IgD-negative memory B cell (primary cell): ENCODE results near the gene SOCS7. TPM values are rescaled to one million over a fixed set of nuclear protein-coding genes. Genes with fewer than 3 reads are reported as not detected.
A peak's percentile ranks its signal among the peaks of the same experiment; 100 is the strongest.
"Not testable (repeated sequence)": the region's sequence is repeated elsewhere in the genome, so short reads cannot be mapped to it uniquely, and the experiment has no call there.

ENCODE experiments used
- H3K27ac Mint-ChIP-seq, 3 donors: one replicate each; pipeline ENCODE4 v1.8.0; 2020 to 2022; ENCODE audit warnings: mild to moderate bottlenecking in 3 of 3, mixed read lengths in 3 of 3, moderate library complexity in 1 of 3
- H3K27me3 Mint-ChIP-seq: one replicate; pipeline ENCODE4 v1.8.0; 2021; ENCODE audit warnings: mixed read lengths
- H3K36me3 Mint-ChIP-seq: one replicate; pipeline ENCODE4 v1.8.0; 2020; ENCODE audit warnings: mild to moderate bottlenecking, mixed read lengths
- H3K4me1 Mint-ChIP-seq, 3 donors: one replicate each; pipeline ENCODE4 v1.8.0; 2020 to 2022; ENCODE audit warnings: mixed read lengths in 3 of 3, mild to moderate bottlenecking in 1 of 3
- H3K4me3 Mint-ChIP-seq, 4 donors: one replicate each; pipeline ENCODE4 v1.8.0; 2020 to 2022; ENCODE audit warnings: mild to moderate bottlenecking in 4 of 4, mixed read lengths in 4 of 4, moderate library complexity in 3 of 4
- H3K9me3 Mint-ChIP-seq, 3 donors: one replicate each; pipeline ENCODE4 v1.8.0; 2020 to 2021; ENCODE audit warnings: mixed read lengths in 3 of 3, mild to moderate bottlenecking in 1 of 3
- polyA plus RNA-seq: library from polyadenylated mRNA; unstranded; fragments of 300-500 nt; fragmentation: Illumina TruSeq; gene quantifications from one replicate; pipeline ENCODE4 v1.2.3, GENCODE V29; 2021

SOCS7 gene
- polyA plus RNA-seq, 1 donor from 2014 or later: 0.74 TPM

DNA sequence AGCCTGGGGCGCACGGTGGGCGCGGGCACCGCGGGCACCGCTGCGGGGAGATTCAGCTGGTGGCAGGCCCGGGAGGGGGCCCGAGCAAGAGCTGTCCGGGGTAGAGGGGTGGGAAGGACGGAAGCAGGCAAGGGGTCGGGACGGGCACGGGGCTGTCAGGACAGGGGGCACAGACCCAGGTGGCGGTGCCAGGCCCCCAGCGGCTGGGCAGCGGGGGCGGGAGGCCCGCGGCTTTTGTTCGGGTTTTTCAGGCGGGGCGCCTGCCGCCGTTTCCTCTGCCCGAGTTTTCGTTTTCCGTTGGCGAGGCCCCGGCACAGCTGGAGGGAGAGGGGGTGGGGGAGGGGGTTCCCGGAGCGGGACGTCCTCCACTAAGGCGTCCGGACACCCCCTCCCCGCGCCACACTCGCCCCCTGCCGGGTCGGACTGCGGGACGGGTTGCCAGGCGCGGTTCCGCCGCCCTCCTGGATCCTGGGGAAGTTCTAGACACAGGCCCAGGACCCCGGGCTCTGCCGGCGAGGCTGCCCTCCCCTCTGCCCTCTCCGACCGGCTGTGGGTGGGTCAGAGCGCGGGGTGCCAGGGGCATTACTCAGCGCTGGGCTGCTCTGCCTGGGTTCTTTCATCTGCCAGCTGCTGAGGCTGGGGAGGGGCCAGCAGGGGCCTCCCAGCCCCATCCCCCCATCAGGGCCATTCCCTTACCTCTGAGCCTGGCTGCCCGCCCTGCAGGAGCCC lies 77.2 kb downstream of the SOCS7 start:
- peaks cover 4% of the 10 kb centered on the region for H3K36me3 Mint-ChIP-seq
- H3K27me3 Mint-ChIP-seq: peaks cover 32% of the 10 kb centered on the region
- H3K27ac Mint-ChIP-seq: no peak overlapping the region
- peaks cover 1 to 7% (median 4%) of the 10 kb centered on the region in 3 donors for H3K4me1 Mint-ChIP-seq
- no peaks in the 10 kb centered on the region for H3K9me3 Mint-ChIP-seq
- peak overlapping the region in 3 of 4 donors; percentile 38 to 74 (median 67) for H3K4me3 Mint-ChIP-seq

DNA sequence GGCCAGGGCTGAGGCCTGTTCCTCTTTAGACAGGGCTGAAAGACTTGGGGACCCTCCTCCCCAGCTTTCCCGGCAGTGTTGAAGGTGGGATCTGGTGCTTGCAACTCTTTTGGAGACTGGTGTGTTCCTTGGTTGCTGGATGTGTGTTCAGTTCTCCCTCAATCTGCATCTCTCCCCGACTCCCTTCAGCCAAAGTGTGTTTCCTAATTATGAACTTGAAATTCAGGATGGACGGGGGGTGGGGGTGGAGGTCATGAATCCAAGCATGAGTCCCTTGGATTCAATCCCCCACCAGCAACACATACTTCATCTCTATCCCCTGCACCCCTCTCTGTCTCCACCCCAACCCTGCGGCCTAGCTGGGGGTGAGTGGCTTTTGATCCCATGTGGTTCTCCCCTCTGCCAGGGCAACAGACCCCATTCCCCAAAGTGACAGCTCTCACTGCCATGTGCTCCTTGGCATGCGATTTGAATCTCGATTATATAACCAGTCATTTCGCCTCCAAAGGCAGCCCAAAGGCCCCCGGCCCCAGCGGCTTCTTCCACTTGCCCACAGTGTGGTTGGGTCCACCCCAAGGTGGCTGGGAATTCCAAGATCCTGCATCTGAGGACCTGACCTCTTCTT lies 77.9 kb downstream of the SOCS7 start:
- H3K4me3 Mint-ChIP-seq: peak overlapping the region; percentile 38 to 74 (median 62)
- peaks cover 26% of the 10 kb centered on the region for H3K27me3 Mint-ChIP-seq
- H3K9me3 Mint-ChIP-seq: no peaks in the 10 kb centered on the region
- peak overlapping the region in 2 of 3 donors; percentile 67 to 73 for H3K27ac Mint-ChIP-seq
- peaks cover 4% of the 10 kb centered on the region for H3K36me3 Mint-ChIP-seq
- peaks cover 0 to 5% (median 3%) of the 10 kb centered on the region in 3 donors for H3K4me1 Mint-ChIP-seq

DNA sequence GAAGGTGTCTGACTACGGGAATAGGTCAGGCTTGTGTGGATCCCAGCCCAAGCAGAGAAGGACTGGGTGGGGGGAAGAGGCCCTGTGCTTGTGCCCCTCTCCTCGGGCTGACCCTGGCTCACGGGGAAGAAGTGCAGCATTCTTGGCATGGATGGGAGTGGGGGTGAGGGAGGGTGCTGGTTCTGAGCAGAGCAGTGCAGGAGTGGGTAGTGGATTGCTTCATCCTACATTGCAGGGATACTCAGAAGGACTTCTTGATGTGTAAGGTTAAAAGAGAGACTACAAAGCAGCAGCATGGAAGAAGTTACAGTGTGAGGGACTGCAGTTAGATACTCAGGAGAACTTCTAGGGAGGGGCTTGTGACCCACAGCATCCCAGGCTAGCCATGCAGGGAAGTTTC lies 78.7 kb downstream of the SOCS7 start:
- peaks cover 0 to 5% (median 3%) of the 10 kb centered on the region in 3 donors for H3K4me1 Mint-ChIP-seq
- no peaks in the 10 kb centered on the region for H3K9me3 Mint-ChIP-seq
- H3K27ac Mint-ChIP-seq: peak overlapping the region in 1 of 3 donors; percentile 73
- peaks cover 2% of the 10 kb centered on the region for H3K36me3 Mint-ChIP-seq
- H3K27me3 Mint-ChIP-seq: peaks cover 20% of the 10 kb centered on the region
- peak overlapping the region in 1 of 4 donors; percentile 23 for H3K4me3 Mint-ChIP-seq

DNA sequence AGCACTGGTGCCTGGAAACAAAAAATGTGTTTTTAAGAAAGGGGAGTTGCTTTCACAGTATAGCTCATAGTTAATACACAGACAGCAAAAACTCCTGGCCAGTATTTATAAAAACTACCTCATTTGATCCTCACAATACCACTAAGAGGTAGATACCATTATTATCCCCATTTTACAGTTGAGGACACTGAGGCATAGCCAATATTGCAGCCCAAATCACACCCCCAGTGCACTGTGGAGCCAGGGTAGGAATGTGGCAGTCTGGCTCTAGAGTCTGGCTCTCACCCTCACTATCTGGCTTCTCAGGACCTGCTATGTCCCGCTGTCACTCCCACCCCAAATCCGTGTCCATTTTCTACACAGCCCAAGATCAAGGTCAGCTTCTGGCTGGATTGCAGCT lies 79.2 kb downstream of the SOCS7 start:
- Mint-ChIP-seq H3K27ac (no peak overlapping the region), H3K27me3 (peaks cover 18% of the 10 kb centered on the region)

DNA sequence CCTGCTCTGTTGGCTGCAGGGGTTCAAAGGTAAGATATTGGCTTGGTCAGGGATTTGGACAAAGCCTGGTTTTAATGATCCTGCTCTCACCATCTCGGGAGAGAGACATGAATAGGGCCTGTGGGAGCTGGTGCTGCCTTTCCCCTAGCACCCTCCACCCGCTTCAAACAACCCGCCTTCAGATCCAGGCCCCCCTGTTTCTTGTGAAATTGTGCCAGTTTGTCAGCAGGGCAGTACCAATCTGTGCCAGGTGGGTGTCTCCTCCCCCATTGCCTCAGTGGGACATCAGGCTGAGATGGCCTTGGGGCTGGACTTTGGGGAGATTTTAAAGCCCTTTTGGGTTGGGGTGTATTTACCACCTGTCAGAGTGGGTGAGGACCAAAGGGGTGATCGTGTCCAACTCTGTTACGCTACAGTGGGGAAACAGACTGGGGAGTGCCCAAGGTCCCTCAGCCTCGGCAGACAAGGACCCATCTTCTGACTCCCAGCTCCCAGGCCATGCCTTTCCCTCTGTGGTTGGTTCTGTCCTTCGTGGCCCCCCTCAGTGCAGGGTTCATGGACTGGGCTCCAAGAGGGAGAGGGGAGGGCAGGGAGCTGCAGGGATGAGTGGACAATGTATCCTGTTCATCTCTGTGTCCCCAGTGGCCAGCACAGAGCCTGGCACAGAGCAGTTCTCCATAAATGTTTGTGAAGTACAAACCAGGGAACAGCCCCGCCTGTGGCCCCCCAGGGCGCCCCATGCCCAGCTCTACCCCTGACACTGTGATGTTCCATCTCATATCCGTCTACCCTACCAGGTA lies 79.9 kb downstream of the SOCS7 start:
- H3K36me3 Mint-ChIP-seq: peaks cover 2% of the 10 kb centered on the region
- H3K4me3 Mint-ChIP-seq: peak overlapping the region in 2 of 4 donors; percentile 17 to 44
- H3K27ac Mint-ChIP-seq: no peak overlapping the region
- H3K9me3 Mint-ChIP-seq: no peaks in the 10 kb centered on the region
- peaks cover 18% of the 10 kb centered on the region for H3K27me3 Mint-ChIP-seq
- peaks cover 0 to 5% (median 3%) of the 10 kb centered on the region in 3 donors for H3K4me1 Mint-ChIP-seq

More for the DNA sequence above, 79.2 kb downstream of the SOCS7 start:
- H3K4me1 Mint-ChIP-seq: peaks cover 0 to 5% (median 3%) of the 10 kb centered on the region in 3 donors
- peaks cover 2% of the 10 kb centered on the region for H3K36me3 Mint-ChIP-seq
- H3K9me3 Mint-ChIP-seq: no peaks in the 10 kb centered on the region
- peak overlapping the region in 1 of 4 donors; percentile 44 for H3K4me3 Mint-ChIP-seq

DNA sequence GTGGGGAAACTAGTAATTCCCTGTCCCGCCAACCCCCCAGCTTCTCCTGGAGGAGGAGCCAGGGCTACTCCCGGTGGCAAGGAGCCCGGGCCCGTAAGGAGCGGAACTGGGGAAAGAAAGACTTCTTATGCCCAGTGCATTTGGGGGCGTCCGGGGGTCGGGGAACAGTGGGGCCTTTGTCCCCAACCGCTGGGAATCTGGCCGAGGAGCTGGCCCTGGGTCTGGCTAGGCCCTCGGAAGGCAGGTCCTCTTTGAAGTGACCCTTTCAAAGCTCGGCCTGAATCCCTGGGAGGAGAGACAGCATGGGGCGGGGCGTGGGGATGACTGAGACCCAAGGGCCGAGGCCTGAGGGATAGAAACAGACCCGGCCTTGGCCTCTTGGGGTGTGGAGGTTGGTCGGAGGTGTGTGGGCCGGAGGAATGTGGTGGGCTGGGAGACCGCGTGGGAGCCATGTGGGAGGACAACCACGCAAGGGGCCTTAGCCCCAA lies 82.6 kb downstream of the SOCS7 start:
- peaks cover 8% of the 10 kb centered on the region for H3K27me3 Mint-ChIP-seq
- H3K4me3 Mint-ChIP-seq: peak overlapping the region in 1 of 4 donors; percentile 37
- peak overlapping the region in 1 of 3 donors; percentile 62 for H3K27ac Mint-ChIP-seq
- no peaks in the 10 kb centered on the region for H3K9me3 Mint-ChIP-seq
- no peaks in the 10 kb centered on the region for H3K4me1 Mint-ChIP-seq
- H3K36me3 Mint-ChIP-seq: peaks cover 3% of the 10 kb centered on the region

DNA sequence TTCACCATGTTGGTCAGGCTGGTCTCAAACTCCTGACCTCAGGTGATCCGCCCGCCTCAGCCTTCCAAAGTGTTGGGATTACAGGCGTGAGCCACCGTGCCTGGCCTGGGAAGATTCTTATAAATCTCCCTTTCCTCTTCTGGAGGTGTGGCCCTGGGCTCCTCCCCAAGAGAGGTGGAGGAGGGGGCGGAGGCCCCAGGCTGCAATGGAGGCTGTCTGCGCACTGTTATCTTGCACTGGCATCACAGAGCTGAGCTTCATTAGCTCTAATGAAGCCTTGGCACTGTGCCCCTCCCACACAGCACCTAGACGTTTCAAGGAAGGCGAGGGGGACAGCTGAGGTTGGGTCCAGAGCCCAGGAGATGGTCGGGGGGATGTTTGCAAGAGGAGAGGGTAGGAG lies 84.2 kb downstream of the SOCS7 start:
- Mint-ChIP-seq H3K27ac (no peak overlapping the region), H3K27me3 (peaks cover 6% of the 10 kb centered on the region), H3K4me1 (no peaks in the 10 kb centered on the region), H3K36me3 (peaks cover 3% of the 10 kb centered on the region), H3K9me3 (no peaks in the 10 kb centered on the region), H3K4me3 (no peak overlapping the region)

DNA sequence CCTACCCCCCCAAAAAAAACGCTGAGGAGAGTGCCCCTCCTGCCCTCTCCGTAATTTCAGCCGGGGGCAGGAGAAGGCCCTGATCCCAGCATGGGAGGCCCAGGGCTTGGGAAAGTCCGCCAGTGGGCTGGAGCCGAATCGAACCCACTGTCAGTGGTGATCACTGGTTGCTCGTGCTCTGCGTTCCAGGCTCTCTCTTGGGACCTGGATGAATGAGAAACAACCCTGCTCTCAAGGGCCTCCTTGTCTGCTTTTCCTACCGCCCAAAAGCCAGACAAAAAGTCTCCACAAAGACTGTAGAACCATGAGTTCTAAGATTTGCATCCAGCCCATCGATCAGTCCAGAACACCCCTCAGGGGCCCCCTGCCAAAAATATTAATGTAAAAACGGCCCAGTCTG lies 84.7 kb downstream of the SOCS7 start:
- Mint-ChIP-seq H3K27ac (no peak overlapping the region), H3K36me3 (peaks cover 3% of the 10 kb centered on the region), H3K9me3 (no peaks in the 10 kb centered on the region), H3K4me3 (no peak overlapping the region), H3K27me3 (peaks cover 8% of the 10 kb centered on the region), H3K4me1 (no peaks in the 10 kb centered on the region)

DNA sequence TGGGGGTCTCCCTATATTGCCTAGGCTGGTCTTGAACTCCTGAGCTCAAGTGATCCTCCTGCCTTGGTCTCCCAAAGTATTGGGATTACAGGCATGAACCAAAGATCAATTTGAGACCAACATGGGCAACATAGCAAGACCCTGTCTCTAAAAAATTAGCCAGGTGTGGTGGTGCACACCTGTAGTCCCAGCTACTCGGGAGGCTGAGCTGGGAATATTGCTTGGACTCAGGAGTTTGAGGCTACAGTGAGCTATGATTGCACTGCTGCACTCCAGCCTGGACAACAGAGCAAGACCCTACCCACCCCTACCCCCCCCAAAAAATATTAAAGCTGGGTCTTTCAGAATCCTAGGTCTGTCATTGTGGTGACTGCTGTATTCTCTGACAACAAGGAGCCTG lies 85.7 kb downstream of the SOCS7 start:
- not testable (repeated sequence) for H3K9me3 Mint-ChIP-seq, H3K4me3 Mint-ChIP-seq

DNA sequence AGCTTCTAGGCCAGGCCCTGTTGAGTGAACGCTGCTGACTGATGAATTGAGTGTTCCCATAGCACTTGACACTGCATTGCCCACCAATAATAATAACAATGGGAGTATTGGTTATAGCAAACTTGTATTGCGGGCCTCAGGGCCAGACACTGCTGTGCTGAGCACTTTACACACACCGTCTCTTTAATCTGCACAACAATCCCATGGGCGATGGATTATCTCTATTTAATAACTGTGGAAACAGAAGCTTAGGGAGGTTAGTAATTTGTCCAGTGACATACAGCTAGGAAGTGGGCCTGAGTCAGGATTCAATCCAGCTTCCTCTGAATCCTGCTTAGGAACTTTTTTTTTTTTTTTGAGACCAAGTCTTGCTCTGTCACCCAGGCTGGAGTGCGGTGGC lies 87.8 kb downstream of the SOCS7 start:
- Mint-ChIP-seq H3K9me3 (no peaks in the 10 kb centered on the region), H3K4me3 (no peak overlapping the region), H3K27me3 (peaks cover 22% of the 10 kb centered on the region)

More for the DNA sequence above, 85.7 kb downstream of the SOCS7 start:
- H3K27ac Mint-ChIP-seq, H3K4me1 Mint-ChIP-seq, H3K36me3 Mint-ChIP-seq: not testable (repeated sequence)
- H3K27me3 Mint-ChIP-seq: peaks cover 13% of the 10 kb centered on the region

DNA sequence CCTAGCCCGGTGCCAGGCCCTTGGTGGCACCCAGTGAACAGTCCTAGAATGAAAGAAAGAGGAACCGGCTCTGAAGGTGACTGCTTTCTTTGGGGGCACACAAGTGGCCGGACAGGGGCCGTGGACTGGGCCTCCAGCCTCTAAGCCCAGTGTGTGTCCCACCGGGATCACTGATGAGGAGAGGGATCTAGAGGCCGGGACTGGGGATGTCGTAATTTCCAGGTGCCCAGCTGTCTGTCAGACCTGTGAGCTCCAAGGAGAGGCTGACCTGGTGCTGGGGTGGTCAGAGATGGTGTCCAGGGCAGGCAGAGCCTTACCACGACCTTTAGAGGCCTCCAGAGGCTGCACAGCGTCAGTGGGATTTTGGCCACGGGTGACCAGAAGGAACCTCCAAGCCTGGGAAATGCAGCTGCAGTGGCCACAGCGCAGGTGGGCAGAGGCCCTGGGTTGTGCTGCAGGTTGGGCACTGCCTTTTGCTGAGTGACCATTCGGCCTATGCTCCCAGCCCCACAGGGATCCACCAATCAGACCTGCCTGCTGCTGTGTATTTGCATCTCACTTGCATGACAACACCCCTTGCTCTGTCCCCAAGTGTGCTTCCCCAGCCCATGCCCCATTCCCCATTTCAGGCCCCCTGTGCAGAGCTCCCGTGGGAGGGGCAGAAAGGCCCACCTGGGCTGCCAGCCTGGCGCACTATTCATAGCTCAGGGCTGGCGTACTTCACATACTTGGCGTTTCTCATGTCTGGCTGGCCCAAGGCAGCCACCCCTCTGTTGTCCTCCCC lies 89.2 kb downstream of the SOCS7 start:
- no peak overlapping the region for H3K4me3 Mint-ChIP-seq
- peaks cover 0 to 4% (median 1%) of the 10 kb centered on the region in 3 donors for H3K4me1 Mint-ChIP-seq
- H3K27me3 Mint-ChIP-seq: peaks cover 19% of the 10 kb centered on the region
- no peaks in the 10 kb centered on the region for H3K9me3 Mint-ChIP-seq
- peaks cover 3% of the 10 kb centered on the region for H3K36me3 Mint-ChIP-seq
- H3K27ac Mint-ChIP-seq: no peak overlapping the region

More for the DNA sequence above, 87.8 kb downstream of the SOCS7 start:
- Mint-ChIP-seq H3K4me1 (peaks cover 0 to 4% (median 1%) of the 10 kb centered on the region in 3 donors), H3K36me3 (peaks cover 3% of the 10 kb centered on the region), H3K27ac (no peak overlapping the region)

DNA sequence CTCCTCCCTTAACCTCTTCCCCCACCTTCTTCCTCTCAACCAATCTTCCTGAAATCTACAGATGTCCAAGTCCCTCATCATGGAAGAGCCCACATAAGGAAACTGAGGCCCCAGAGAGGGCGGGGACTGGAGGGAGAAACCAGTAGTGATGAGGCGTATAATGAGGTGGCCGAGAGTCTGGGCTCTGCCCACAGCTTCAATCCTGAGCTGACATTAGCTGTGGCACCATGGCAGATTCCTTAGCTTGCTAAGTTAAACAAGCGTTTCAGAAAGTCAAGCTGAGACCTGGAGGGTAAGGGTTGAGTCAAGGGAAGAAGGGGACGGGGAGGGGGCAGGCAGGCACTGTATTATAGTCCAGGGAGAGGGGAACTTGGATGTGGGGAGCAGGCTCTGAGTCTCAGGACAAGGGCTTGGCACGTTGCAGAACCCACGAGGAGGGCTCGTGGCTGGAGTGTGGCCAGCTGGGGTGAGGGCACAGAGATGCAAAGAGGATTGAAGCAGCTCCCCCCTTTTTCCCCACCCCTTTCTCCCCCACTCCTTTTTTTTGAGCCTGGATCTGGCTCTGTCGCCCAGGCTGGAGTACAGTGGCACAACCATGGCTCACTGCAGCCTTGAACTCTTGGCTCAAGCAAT lies 89.9 kb downstream of the SOCS7 start:
- H3K4me3 Mint-ChIP-seq: no peak overlapping the region
- H3K36me3 Mint-ChIP-seq: peaks cover 5% of the 10 kb centered on the region
- H3K4me1 Mint-ChIP-seq: peaks cover 0 to 4% (median 1%) of the 10 kb centered on the region in 3 donors
- peaks cover 19% of the 10 kb centered on the region for H3K27me3 Mint-ChIP-seq
- no peaks in the 10 kb centered on the region for H3K9me3 Mint-ChIP-seq
- no peak overlapping the region for H3K27ac Mint-ChIP-seq

DNA sequence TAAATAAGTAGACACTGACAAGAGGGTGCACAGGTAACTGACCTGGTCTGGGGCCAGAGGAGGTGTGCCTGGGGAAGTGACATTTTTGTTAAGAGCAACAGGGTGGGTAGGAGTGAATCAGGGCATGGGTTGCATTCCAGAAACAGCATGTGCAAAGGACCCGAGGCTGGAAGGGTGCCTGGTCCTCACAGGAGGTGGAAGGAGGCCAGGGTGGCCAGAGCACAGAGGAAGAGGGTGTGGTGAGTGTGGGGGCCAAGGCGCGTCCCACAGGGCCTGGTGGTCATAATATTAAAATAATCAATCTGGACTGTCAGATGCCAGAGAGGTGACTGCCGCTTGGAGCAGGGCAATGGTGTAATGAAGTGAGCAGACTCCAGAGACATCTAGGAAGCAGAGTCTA lies 90.9 kb downstream of the SOCS7 start:
- peaks cover 0 to 4% (median 1%) of the 10 kb centered on the region in 3 donors for H3K4me1 Mint-ChIP-seq
- peaks cover 22% of the 10 kb centered on the region for H3K27me3 Mint-ChIP-seq
- no peak overlapping the region for H3K27ac Mint-ChIP-seq
- no peaks in the 10 kb centered on the region for H3K9me3 Mint-ChIP-seq
- H3K4me3 Mint-ChIP-seq: peak overlapping the region in 1 of 4 donors; percentile 23
- H3K36me3 Mint-ChIP-seq: peaks cover 3% of the 10 kb centered on the region
